Lower leg skin (tissue), 3 donors: ENCODE measurements around the gene ULK2.

Experiments used
- POLR2A ChIP-seq, 2 donors: fragments of 450-650 bp; IDR thresholded peaks; one replicate each; pipeline ENCODE4 v1.6.1; 2016 to 2017; ENCODE audit warnings: antibody characterized with exemption in 2 of 2, mild to moderate bottlenecking in 1 of 2, moderate library complexity in 1 of 2
- TF ChIP-seq, protein P1 (sequence below), 3 donors: fragments of 450-650 bp; IDR thresholded peaks; one replicate each; pipeline ENCODE4 v1.5.1; 2016; ENCODE audit warnings: antibody characterized with exemption in 3 of 3, mild to moderate bottlenecking in 3 of 3, moderate library complexity in 2 of 3

DNA sequence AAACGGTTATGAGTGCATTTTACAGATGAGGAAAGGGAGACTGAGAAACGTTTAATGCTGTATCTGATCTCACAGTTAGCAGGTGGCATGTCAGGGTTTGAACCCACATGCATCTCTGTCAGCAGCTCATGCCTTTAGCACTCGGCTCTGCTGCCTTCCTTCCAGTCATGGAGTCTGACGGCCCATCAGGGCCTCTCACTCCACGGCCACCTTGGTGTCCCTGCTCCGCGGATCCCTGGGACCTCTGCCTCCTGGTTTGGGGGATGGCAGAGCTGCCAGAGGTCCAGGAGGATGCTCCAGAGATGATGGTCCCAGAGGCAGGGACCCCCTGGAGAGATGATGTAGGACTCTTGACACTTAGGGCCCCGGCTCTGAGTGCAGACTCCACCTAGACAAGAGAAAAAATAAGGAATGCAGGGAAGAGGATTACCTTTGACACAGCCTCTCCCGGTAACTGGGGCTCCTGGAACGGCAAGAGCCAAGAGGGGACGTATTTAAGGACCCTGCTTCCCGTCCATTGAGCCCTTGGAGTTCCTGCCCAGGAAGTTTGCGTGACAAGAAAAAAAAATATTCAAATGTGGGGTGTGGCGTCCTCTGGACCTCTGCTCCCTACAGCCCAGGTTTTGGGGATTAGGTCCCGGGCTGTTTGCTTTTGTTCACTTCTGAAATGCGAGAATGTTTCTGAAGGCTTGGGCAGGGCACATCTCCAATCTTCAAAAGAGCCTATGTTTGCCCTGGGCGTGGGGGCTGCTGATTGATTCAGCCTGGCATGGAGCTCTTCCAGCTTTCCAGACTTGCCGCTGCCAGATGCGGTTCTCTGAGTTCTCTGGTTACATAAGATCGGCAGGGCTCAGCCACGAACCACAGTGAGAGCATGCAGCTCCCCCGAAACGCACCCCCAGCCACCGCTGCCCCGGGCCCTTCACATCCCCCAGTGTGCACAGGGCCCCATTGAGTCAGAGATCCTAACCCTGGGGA is 119.6 kb downstream of the ULK2 start, which contains the start of gene ALDH3A1:
- TF ChIP-seq, protein P1, sequence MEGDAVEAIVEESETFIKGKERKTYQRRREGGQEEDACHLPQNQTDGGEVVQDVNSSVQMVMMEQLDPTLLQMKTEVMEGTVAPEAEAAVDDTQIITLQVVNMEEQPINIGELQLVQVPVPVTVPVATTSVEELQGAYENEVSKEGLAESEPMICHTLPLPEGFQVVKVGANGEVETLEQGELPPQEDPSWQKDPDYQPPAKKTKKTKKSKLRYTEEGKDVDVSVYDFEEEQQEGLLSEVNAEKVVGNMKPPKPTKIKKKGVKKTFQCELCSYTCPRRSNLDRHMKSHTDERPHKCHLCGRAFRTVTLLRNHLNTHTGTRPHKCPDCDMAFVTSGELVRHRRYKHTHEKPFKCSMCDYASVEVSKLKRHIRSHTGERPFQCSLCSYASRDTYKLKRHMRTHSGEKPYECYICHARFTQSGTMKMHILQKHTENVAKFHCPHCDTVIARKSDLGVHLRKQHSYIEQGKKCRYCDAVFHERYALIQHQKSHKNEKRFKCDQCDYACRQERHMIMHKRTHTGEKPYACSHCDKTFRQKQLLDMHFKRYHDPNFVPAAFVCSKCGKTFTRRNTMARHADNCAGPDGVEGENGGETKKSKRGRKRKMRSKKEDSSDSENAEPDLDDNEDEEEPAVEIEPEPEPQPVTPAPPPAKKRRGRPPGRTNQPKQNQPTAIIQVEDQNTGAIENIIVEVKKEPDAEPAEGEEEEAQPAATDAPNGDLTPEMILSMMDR (IDR thresholded peaks at IDR 0.05): no peak
- no peak for TF ChIP-seq POLR2A (IDR thresholded peaks at IDR 0.05)
